Hair follicular keratinocyte (primary cell): ENCODE data around the gene HPF1. TPM values are rescaled to one million over a fixed set of nuclear protein-coding genes. Genes with fewer than 3 reads are reported as not detected.

Experiments
- total RNA-seq: library from RNA; depleted of rRNA; stranded (reverse); fragments of >200 nt; gene quantifications from 2 replicates; pipeline ENCODE4 v1.2.3, GENCODE V29; 2015

The HPF1 gene
- total RNA-seq: 28.5 and 57.0 TPM in 2 replicates

GRCh38 chr4:169757575-169758184 is at the start of gene HPF1:
TSS of gene HPF1 (minus strand) at chr4:169757944. CDS start at chr4:169757877, 67 bp downstream.

Other genes with a start within 250 kb of the HPF1 start
- 5.0 and 6.5 TPM in 2 replicates for gene NEK1, start 145.4 kb downstream of the HPF1 start, total RNA-seq
- gene CLCN3, start 137.4 kb downstream of the HPF1 start, total RNA-seq: 16.3 and 20.1 TPM in 2 replicates